ENCODE results near the gene SOX13.
A peak's percentile ranks its signal among the peaks of the same experiment; 100 is the strongest.

SOX13 gene

GRCh38 chr1:204130981-204131892 is 58.3 kb downstream of the SOX13 start:
- DNase-seq (ENCODE audit: low read depth in 2 of 2) = no peak

- no peak for DNase-seq (ENCODE audit: low read depth in 2 of 2)
Measured at GRCh38 chr1:204131978-204132377, 59.1 kb downstream of the SOX13 start.

DNA sequence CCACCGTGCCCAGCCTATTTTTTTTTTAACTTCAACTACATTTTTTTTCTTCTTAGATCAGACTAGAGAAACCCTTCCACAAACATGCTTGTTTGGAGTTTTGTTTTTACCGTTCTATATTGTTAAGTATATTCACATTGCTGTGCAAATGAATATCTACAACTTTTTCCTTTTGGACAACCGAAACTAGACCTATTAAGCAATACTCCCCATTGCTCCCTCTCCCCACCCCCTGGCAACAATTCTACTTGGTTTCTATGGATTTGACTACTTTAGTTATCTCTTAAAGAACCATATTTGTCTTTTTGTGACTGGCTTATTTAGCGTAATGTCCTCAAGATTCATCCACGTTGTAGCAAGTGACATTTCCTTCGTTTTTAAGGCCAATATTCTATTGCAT is 59.8 kb downstream of the SOX13 start:
- no peak for DNase-seq (ENCODE audit: low read depth in 2 of 2)

DNA sequence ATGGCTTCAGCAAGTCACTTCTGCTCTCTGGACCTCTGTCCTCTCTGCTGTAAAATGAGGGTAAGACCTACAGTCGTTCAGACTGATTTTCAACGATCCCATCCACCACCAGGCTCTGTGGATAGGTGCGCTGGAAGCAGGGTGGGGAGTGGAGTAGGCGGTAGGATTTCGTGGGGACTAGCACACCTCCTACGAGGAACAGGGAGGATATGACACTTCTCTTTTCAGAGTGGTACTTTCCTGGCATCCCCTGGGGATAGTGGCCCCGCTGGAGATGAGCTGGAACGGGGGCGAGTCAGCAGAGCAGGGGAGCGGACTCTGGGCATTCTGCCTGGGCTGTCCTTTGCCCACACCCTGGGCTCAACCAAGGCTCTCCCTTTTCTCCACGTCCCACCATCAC is 61.2 kb downstream of the SOX13 start:
- no peak for DNase-seq (ENCODE audit: low read depth in 2 of 2)

GRCh38 chr1:204136814-204137213 is 63.9 kb downstream of the SOX13 start:
- no peak for DNase-seq (ENCODE audit: low read depth in 2 of 2)

DNA sequence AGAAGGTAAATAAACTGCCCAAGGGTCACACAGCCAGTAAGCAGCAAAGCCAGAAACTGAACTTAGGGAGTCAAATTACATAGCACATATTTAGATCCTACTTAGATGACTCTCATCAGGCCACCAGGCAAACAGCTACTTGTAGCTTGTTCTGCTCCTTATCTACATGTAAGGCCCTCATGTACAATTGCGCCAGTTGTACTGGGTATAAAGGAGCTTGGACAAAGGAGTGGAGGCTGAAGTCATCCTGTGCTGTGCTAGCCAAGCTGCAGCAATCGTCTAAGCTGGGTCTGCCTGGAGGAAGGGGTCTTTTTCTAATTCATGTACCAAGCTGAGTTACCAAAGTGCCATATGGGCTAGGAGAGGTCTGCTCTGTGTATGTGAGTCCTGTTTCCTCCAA is 66.2 kb downstream of the SOX13 start:
- no peak for DNase-seq (ENCODE audit: low read depth in 2 of 2)

- DNase-seq (ENCODE audit: low read depth in 2 of 2) = no peak
Measured at GRCh38 chr1:204139952-204140351, 67.0 kb downstream of the SOX13 start.

GRCh38 chr1:204141131-204141530 is 68.2 kb downstream of the SOX13 start:
- no peak for DNase-seq (ENCODE audit: low read depth in 2 of 2)

DNA sequence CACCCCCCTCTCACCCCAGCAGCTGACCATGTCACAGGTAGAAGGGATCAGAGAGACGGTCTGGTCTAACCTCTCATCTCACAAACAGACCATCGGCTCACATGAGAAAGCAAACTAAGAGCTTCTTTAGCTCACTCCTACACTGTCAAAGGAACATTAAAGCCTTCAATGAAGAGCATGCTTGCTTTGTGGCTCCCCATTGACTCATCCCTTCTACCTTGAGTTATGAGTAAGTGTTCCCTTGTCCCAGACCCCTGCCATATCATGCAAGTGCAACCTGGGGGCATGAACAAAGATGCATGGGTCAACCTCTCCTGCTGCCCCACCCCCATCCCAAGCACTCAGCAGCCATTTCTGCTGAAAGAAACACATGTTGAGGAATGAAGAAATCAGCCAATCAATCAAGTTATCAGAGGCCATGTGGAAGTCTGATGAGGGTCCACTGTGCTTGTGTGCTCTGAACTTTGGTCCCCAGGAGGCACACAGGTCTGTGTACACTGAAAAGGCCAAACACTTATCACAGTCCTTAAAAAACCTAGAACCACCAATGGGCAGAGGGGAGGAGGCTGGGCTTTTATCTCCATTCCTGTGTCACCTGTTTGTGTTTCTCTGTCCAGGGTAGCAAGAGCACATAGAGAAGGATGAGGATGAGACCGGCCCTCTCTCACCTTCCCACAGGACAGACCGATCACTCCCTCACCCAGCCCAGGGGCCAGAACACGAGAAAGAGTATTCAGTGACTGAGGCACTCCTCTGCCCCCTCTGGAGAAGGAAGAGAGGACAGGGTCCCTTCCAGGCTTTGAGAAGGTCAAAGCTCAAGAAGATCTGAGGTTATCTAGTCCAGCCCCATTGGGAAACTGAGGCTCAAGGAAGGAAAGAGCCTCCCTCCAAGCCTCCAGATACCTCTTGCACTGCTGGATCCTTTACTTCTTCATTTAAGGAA is 69.4 kb downstream of the SOX13 start:
- no peak for DNase-seq (ENCODE audit: low read depth in 2 of 2)

- no peak for DNase-seq (ENCODE audit: low read depth in 2 of 2)
Measured at GRCh38 chr1:204143276-204144041, 70.5 kb downstream of the SOX13 start.

GRCh38 chr1:204145033-204145504 is 72.2 kb downstream of the SOX13 start:
- no peak for DNase-seq (ENCODE audit: low read depth in 2 of 2)

- DNase-seq (ENCODE audit: low read depth in 2 of 2) = no peak
Measured at GRCh38 chr1:204146309-204146708, 73.4 kb downstream of the SOX13 start.

DNA sequence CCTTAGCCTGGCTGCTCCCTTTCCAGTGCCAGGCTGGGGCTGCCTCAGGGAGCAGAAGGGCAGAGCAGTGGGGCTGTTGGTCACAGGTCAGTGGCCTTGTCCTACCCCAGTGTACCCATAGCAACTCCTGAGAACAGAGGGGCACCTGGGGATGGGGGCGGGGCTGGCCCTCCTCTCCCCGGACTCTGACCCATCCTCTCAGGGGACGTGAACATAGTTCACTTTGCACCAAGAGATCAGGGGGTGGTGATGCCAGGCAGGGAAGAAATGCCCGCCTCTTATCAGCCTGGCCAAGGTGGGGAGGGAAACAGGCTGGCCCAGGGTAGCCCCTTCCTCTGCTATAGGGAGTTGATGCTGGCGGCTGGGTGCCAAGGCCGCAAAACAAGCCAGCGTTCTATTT is 74.0 kb downstream of the SOX13 start:
- DNase-seq (ENCODE audit: low read depth in 2 of 2) = no peak

DNA sequence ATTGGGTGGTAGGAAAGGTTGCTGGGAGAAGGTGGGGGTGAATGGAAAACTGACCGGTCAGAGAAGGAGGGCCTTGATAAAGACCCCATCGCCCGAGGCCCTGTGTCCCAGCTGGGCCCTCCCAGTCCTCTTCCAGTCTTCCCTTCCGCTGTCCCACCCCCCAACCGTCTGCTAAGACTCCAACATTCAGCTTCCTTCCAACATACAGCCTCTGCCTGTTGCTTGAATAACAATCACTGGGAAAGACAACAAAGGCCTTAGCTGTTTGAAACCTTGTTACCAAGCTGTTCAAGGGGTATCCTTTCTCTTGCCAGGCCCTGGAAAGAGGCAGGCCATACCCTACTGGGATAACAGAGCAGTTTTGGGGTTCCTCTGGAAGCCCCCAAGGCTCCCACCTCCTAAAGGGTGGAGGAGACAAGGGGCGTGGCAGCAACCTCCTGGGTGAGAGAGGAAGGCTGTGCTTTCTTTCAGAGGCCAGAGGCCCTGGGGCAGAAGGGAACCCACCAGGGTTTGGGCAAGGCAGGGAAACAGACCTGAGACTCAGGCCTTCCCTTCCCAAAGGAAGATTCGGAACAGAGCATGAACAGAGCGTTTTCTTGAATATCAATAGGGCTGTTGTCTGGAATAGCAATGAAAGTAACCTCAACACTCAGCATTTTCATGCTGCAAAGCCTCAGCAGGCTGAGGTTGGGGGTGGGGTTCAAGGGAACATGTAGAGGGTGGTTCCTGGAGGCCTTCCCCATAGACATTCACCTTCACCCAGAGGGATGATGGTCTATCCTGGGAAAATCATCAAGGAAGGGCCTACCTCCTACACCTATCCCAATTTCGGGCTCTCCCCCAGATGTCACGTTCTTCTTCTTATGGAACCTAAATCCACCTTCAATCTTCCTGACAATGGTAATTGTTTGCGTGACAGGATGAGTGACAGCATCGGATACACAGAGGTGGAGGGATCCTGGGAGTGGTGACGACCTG is 74.8 kb downstream of the SOX13 start:
- DNase-seq (ENCODE audit: low read depth in 2 of 2) = no peak

DNA sequence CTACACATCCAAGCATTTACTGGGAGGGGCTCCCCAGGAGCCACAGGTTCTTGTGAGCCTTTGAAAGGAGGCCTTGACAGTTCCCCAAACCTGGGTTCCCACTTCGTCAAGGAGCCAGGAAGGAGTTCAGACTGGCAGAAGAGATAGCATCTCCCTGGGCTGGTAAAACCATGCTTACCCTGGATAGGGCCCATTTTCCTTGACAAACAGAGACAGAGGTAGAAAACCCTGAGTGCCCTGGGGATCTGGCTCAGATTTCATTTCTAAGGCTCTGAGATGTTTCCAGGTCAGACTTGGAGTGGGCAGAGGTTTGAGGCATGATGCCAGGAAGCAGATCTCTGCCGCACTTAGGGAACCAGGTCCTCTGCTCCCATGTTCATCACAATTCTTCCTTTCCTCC is 76.2 kb downstream of the SOX13 start:
- no peak for DNase-seq (ENCODE audit: low read depth in 2 of 2)

GRCh38 chr1:204149635-204150565 is 77.0 kb downstream of the SOX13 start:
- no peak for DNase-seq (ENCODE audit: low read depth in 2 of 2)

GRCh38 chr1:204150702-204151551 is 78.0 kb downstream of the SOX13 start:
- DNase-seq (ENCODE audit: low read depth in 2 of 2) = no peak

- DNase-seq (ENCODE audit: low read depth in 2 of 2) = peak; percentile 21 to 58
Measured at GRCh38 chr1:204151552-204152309, 78.8 kb downstream of the SOX13 start, which contains the start of gene ETNK2. ETNK2 (minus strand) TSS chr1:204152044; CDS start chr1:204151852, 192 bp downstream.
